ENCODE measurements around the gene XCL2.
"Not testable (repeated sequence)": the region's sequence is repeated elsewhere in the genome, so short reads cannot be mapped to it uniquely, and the experiment has no call there.

XCL2 gene, protein sequence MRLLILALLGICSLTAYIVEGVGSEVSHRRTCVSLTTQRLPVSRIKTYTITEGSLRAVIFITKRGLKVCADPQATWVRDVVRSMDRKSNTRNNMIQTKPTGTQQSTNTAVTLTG

GRCh38 chr1:168543840-168544498, at the start of gene XCL2:
TSS of gene XCL2 (minus strand) at chr1:168543997. CDS start at chr1:168543964, 33 bp downstream.
- not testable (repeated sequence) for DNase-seq (ENCODE audit: low read depth in 3 of 3, low spot score in 1 of 3)

DNA sequence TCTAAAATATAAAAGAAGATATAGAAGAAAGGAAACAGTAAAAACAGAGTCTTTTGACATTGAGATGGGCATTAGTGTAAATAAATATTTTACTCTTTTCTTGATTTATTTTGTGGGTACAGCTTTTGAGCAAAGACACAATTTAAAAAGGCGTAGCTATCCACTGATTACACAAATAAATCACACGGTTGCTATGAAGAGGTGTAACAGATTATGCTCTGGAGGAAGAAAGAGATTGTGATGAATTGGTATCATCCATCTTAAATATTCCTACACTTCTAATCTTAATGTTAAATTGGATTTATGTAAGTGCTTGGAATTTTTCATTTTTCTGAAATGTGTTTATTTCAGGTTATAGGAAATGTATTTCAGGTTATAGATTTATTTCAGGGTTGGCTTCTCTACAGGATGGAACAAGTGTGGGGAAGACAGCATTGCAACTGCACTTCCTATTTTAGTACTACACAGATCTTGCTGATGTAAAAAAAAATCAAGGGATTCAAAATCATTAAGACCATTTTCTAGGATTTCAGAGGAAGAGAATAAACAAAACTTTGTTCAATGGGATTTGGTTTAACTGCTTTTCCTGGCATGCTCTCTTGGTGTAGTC, 47.9 kb upstream of the XCL2 start:
- DNase-seq (ENCODE audit: low read depth in 3 of 3, low spot score in 1 of 3) = no peak

DNA sequence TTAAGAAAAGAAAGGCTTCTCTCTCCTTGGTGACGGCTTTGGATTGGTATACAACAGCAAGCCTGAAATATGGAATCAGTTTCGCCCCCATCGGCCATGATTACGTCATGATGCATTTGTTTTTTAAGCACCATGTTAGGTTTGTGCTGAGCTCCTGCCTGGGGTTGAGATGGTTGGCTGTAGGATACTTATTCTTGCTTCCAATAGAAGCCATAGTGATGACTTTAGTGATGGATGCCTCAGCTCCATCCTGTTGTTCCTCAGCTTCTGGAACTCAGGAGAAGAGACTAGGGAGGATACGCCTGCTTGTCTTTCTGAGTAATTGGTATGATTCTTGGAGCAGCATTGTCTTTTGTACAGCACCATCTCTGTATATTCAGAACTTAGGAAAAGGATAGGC, 47.3 kb upstream of the XCL2 start:
- no peak for DNase-seq (ENCODE audit: low read depth in 3 of 3, low spot score in 1 of 3)

- DNase-seq (ENCODE audit: low read depth in 3 of 3, low spot score in 1 of 3) = no peak
These were observed 45.4 kb upstream of the XCL2 start for GRCh38 chr1:168589167-168589566.

DNA sequence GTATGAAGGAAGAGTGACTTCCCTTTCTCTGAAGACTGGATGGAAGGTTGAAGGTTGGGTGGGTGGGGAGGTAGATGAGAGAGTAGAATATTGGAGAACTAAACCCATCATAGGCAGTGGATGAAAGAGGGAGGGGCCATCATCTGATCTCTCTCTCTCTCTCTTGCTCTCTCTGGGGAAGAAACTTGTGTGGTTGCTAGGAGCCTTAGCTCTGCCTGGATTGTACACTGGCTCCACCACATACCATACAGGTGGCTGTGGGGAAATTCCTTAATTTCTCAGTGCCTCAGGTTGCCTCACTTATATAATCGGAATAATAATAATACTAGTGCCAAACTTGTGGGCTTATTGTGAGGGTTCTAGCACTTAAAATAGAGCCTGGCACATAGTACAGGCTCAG, 42.1 kb upstream of the XCL2 start:
- no peak for DNase-seq (ENCODE audit: low read depth in 3 of 3, low spot score in 1 of 3)

DNA sequence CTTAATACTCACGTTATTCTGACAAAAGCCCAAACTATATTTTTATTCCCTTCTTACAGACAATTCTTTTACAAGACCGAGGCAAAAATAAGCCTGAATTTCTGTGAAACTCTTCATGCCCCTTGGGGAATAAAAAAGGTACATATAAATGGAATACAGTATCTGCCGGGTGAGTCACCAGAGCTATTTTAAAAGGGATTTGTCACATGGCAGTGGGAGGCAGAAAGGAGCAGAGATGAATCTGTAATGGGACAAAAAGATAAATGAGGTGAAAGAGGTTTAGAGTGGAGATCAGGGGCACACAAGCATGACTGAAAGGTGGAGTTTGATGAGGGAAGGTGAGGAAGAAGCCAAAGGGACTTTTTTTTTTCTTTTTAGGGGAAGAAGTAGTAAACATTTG, 41.4 kb upstream of the XCL2 start:
- DNase-seq (ENCODE audit: low read depth in 3 of 3, low spot score in 1 of 3) = no peak

- no peak for DNase-seq (ENCODE audit: low read depth in 3 of 3, low spot score in 1 of 3)
These were observed 39.8 kb upstream of the XCL2 start for GRCh38 chr1:168583571-168583970.

GRCh38 chr1:168582688-168583336, 39.0 kb upstream of the XCL2 start:
- no peak for DNase-seq (ENCODE audit: low read depth in 3 of 3, low spot score in 1 of 3)

GRCh38 chr1:168581817-168582572, 38.2 kb upstream of the XCL2 start:
- DNase-seq (ENCODE audit: low read depth in 3 of 3, low spot score in 1 of 3) = no peak

- DNase-seq (ENCODE audit: low read depth in 3 of 3, low spot score in 1 of 3) = not testable (repeated sequence)
These were observed 37.2 kb upstream of the XCL2 start for GRCh38 chr1:168580991-168581390.

GRCh38 chr1:168580290-168580689, 36.5 kb upstream of the XCL2 start:
- DNase-seq (ENCODE audit: low read depth in 3 of 3, low spot score in 1 of 3) = not testable (repeated sequence)

DNA sequence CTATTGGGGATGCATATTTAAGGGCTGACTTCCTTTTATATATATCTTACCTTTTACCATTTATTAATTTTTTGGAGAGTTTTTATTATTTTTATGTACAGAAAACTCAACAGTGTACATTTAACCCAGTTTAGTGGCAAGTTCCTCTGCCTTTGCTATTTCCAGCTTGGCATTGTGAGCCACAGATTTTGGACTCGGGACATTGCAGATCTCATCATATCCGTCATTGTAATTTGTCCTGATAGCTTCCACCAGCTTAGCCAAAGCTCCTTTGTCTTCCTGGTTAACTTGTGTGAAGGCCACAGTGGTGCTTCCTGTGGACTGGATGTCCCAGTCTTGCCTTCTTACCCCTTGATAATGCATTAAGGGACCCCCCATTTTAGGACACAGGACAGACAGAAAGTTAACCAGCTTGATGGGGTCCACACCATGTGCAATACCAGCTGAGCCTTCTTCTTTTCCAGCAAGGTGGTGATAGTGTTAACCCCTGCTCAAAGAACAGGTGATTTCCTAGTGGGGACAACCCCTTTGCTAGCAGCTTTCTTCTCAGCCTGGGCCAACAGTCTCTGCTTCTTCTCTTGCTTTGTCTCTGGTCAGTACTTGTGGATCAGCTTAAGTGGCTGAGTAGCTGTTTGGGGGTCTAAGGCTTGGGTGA, 34.9 kb upstream of the XCL2 start:
- not testable (repeated sequence) for DNase-seq (ENCODE audit: low read depth in 3 of 3, low spot score in 1 of 3)

DNA sequence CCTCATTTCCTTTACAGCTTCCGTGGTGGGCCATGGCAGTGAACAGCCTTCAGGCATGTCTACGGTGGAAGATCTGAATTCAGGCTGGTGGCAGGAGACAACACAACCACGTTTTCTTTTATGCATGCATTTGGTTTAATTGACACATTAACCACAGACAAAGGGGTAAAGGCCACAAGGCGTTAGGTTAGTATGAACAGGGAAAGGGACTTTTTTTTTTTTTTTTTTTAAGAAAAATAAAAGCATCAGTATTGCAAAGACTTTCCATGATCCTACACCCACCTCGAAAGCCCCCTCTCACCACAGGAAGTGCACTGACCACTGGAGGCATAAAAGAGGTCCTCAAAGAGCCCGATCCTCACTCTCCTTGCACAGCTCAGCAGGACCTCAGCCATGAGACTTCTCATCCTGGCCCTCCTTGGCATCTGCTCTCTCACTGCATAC, 32.5 kb upstream of the XCL2 start, which contains the start of gene XCL1:
XCL1 (plus strand) TSS at position 361 of the 444 bp plus-strand sequence; CDS start at position 394, 33 bp downstream.
- DNase-seq (ENCODE audit: low read depth in 3 of 3, low spot score in 1 of 3) = not testable (repeated sequence)

GRCh38 chr1:168574234-168574633, 30.4 kb upstream of the XCL2 start:
- DNase-seq (ENCODE audit: low read depth in 3 of 3, low spot score in 1 of 3) = not testable (repeated sequence)

GRCh38 chr1:168572633-168573032, 28.8 kb upstream of the XCL2 start:
- DNase-seq (ENCODE audit: low read depth in 3 of 3, low spot score in 1 of 3) = no peak

DNA sequence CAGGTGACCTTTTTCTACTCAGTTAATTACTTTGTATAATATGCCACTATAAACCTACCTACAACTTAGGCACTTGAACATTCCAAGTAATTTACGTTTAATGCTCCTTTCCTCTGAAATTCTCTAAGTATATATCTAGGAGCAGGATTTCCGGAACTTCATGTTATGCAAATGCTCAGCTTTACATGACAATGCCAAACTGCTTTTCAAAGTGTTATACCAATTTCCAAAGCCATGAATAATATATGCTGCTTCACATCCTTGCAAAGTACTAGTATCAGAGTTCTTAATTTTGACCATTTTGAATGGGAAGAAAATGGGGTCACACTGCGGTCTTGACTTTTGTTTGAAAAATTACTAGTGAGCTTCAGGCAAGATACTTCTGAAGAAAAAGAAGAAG, 26.9 kb upstream of the XCL2 start:
- no peak for DNase-seq (ENCODE audit: low read depth in 3 of 3, low spot score in 1 of 3)

- DNase-seq (ENCODE audit: low read depth in 3 of 3, low spot score in 1 of 3) = no peak
These were observed 24.5 kb upstream of the XCL2 start for GRCh38 chr1:168568346-168568745.

DNA sequence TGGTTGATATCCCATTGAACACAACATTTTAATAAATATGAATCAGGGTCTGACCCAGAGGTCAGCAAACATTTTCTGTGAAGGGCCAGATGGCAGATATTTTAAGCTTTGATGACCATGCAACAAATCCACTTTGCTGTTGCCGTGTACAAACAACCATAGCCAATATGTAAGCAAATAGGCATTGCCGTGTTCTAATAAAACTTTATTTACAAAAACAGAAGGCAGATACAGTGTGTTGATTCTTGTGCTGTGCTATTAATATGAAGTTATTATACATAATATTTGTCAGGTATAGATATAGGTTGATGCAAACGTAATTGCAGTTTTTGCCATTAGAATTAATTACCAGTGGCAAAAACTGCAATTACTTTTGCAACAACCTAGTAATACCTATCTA, 23.8 kb upstream of the XCL2 start:
- DNase-seq (ENCODE audit: low read depth in 3 of 3, low spot score in 1 of 3) = no peak

GRCh38 chr1:168567007-168567406, 23.2 kb upstream of the XCL2 start:
- no peak for DNase-seq (ENCODE audit: low read depth in 3 of 3, low spot score in 1 of 3)

- no peak for DNase-seq (ENCODE audit: low read depth in 3 of 3, low spot score in 1 of 3)
These were observed 22.0 kb upstream of the XCL2 start for GRCh38 chr1:168565825-168566224.

GRCh38 chr1:168561989-168562388, 18.2 kb upstream of the XCL2 start:
- no peak for DNase-seq (ENCODE audit: low read depth in 3 of 3, low spot score in 1 of 3)
